ENCODE data around the gene FIBCD1. TPM values are rescaled to one million over a fixed set of nuclear protein-coding genes. Genes with fewer than 3 reads are reported as not detected.

The FIBCD1 gene
- total and polyA plus RNA-seq, 2 experiments from 2014 or later = 4.4 to 5.6 TPM

GRCh38 chr9:130861372-130862180, 77.5 kb downstream of the FIBCD1 start:
- Mint-ChIP-seq H3K27me3 (ENCODE audit: insufficient read depth, low read depth, poor library complexity) (peaks cover 1% of the 10 kb centered on the region), H3K9me3 (no peaks in the 10 kb centered on the region), H3K36me3 (ENCODE audit: low read depth) (peaks cover 27% of the 10 kb centered on the region), H3K4me1 (peaks cover 18% of the 10 kb centered on the region), H3K27ac (no peak overlapping the region; the same call in 1 of the 2 replicates), H3K4me3 (no peak overlapping the region)
- Histone ChIP-seq H3K4me1 (ENCODE audit: insufficient read depth) (no peaks in the 10 kb centered on the region), H3K4me2 (no peak overlapping the region), H3K27ac (ENCODE audit: low read depth) (peak overlapping the region; percentile 75), H3K36me3 (ENCODE audit: insufficient read depth) (peaks cover 11% of the 10 kb centered on the region), H2AFZ (no peak overlapping the region), H3K79me2 (replicated peaks; ENCODE audit: insufficient read depth) (peaks cover 68% of the 10 kb centered on the region), H4K20me1 (replicated peaks; ENCODE audit: insufficient read depth) (peaks cover 24% of the 10 kb centered on the region), H3K9me2 (ENCODE audit: insufficient read depth) (no peaks in the 10 kb centered on the region), H3F3A (replicated peaks; ENCODE audit: low read depth) (peaks cover 15% of the 10 kb centered on the region), H3K4me3 (no peak overlapping the region), H3K27me3 (ENCODE audit: insufficient read depth) (no peaks in the 10 kb centered on the region)
- ATAC-seq (no peak), DNase-seq (ENCODE audit: low spot score) (no peak)
- no peak for TF ChIP-seq ZNF114 (CRISPR knock-in tag; IDR thresholded peaks at IDR 0.05)
- TF ChIP-seq CREB1 (CRISPR knock-in tag; IDR thresholded peaks at IDR 0.05; ENCODE audit: low read depth) = no peak
- no peak for TF ChIP-seq POLR2AphosphoS5 (IDR thresholded peaks at IDR 0.05; ENCODE audit: low read depth)
- TF ChIP-seq ETS1 (IDR thresholded peaks at IDR 0.05) = no peak
- no peak for TF ChIP-seq EZH2phosphoT487 (IDR thresholded peaks at IDR 0.05; ENCODE audit: unreplicated experiment)

- Histone ChIP-seq H3K27me3 (ENCODE audit: insufficient read depth) (no peaks in the 10 kb centered on the region), H3K36me3 (ENCODE audit: insufficient read depth) (peaks cover 16% of the 10 kb centered on the region), H3K27ac (ENCODE audit: low read depth) (peak overlapping the region; percentile 86), H3K4me3 (no peak overlapping the region), H3K79me2 (replicated peaks; ENCODE audit: insufficient read depth) (peaks cover 70% of the 10 kb centered on the region), H3K4me1 (ENCODE audit: insufficient read depth) (no peaks in the 10 kb centered on the region), H3K9me2 (ENCODE audit: insufficient read depth) (no peaks in the 10 kb centered on the region), H2AFZ (no peak overlapping the region), H3K4me2 (no peak overlapping the region), H3F3A (replicated peaks; ENCODE audit: low read depth) (peaks cover 15% of the 10 kb centered on the region), H4K20me1 (replicated peaks; ENCODE audit: insufficient read depth) (peaks cover 29% of the 10 kb centered on the region)
- no peak overlapping the region for H3K4me3 Mint-ChIP-seq
- DNase-seq (ENCODE audit: low spot score) = peak; percentile 58
- H3K27me3 Mint-ChIP-seq (ENCODE audit: insufficient read depth, low read depth, poor library complexity) = peaks cover 1% of the 10 kb centered on the region
- peaks cover 33% of the 10 kb centered on the region for H3K36me3 Mint-ChIP-seq (ENCODE audit: low read depth)
- no peak overlapping the region for H3K27ac Mint-ChIP-seq
- ATAC-seq = peak; percentile 39
- H3K9me3 Mint-ChIP-seq = no peaks in the 10 kb centered on the region
- H3K4me1 Mint-ChIP-seq = peaks cover 18% of the 10 kb centered on the region
- TF ChIP-seq ZNF462 (CRISPR knock-in tag; IDR thresholded peaks at IDR 0.05) (no peak), JUNB (IDR thresholded peaks at IDR 0.05; ENCODE audit: unreplicated experiment) (no peak), ZNF331 (CRISPR knock-in tag; IDR thresholded peaks at IDR 0.05; ENCODE audit: low read depth) (no peak), CTCF (conservative IDR thresholded peaks at IDR 0.05; ENCODE audit: low read depth in 2 of 2) (peak in 1 of 2 experiments; percentile 39; a peak in 2 of 4 replicates), CREB1 (CRISPR knock-in tag; IDR thresholded peaks at IDR 0.05; ENCODE audit: low read depth) (no peak)
Measured at GRCh38 chr9:130860458-130861316, 78.4 kb downstream of the FIBCD1 start.

All from GM23338 (cell line).